Measurements from ENCODE around the gene TCEA2.
"Not testable (repeated sequence)": the region's sequence is repeated elsewhere in the genome, so short reads cannot be mapped to it uniquely, and the experiment has no call there.

The TCEA2 gene

DNA sequence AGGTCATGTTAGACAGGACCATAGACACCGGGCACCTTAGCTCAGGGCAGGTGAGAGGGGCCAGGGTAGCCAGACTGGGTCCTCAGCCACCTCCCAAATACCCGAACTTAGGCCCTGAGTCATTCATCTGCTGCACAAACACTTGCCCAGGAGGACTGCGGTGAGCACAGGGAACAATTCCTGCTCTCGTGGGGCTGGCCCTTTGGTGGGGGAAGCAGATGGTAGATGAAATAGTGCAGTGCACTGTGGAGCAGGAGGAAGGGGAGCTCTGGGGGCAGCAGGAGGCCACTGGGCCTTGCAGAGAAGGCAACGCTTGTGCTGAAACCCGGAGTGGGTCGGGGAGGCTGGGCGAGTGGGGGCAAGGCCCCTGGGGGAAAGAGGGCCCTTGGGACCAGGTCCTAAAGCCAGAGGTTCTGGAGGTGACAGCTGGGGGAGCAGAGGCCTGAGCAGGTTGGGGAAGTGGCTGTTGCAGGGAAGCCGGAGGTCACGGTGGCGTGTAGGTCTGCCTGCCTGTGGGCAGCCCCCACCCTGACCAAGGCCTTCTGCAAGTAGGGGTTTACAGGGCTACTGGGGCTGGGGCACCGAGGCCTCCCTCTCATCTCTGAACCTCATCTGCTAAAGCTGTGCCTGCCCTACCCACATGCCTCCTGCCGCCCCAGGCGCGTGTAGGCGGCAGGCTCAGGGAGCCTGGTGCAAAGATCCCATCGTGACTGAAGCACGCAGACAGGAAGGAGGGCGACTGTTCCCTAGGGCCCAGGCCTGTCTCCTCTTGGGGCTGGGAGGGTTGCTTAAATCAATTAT is 49.0 kb downstream of the TCEA2 start:
- no peak for DNase-seq

DNA sequence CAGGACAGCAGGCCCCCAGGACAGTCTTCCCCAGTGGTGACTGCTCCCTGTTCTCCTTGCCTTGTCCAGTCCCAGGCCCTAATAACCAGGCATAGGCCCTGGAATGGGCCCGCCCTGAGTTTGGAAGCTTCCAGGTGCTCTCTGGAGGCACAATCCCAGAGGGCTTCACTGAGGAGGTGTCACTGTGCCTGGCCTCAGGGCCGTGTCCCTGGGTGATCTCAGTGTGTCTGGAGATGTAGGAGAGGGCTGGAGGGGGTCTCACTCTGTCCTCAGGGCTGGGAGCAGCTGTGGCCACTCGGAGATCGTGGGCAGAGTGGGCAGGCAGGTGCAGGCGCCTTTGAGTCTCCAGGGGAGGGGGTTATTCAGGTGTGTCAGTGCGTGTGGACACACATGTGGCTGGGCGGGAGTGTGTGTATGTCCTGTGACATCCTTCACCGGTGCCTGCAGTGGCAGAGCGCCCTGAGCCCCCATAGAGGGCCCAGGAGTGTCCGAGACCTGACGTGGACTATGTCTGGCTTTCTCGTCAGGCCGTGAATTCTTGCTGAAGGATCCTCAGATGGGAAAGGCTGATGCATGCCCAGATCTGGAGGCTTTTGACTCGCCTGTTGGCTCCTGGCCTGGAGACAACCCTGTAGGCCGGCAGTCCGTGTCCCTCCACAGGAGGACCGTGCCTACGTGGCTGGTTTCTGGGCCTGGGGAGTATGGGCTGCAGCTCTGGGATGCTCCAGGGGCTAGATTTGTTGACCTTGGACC is 49.9 kb downstream of the TCEA2 start:
- DNase-seq = no peak

DNA sequence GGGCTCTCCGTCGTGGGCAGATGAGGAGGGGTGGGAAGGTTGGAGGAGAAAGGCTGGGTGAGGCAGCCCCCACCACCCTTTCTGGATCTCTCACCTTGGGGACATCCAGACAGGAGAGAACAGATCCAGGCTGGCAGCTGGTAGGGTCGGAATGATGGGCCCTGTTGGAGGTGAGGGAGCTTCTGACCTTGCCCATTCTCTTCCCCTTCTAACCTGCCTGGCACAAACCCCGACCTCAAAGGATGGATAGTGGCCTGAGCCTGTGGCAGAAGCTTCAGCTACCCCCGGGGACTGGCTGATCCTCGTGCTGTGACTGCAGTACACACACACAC is 50.4 kb downstream of the TCEA2 start:
- DNase-seq = no peak

GRCh38 chr20:64113796-64114355 is 50.9 kb downstream of the TCEA2 start:
- no peak for DNase-seq

DNA sequence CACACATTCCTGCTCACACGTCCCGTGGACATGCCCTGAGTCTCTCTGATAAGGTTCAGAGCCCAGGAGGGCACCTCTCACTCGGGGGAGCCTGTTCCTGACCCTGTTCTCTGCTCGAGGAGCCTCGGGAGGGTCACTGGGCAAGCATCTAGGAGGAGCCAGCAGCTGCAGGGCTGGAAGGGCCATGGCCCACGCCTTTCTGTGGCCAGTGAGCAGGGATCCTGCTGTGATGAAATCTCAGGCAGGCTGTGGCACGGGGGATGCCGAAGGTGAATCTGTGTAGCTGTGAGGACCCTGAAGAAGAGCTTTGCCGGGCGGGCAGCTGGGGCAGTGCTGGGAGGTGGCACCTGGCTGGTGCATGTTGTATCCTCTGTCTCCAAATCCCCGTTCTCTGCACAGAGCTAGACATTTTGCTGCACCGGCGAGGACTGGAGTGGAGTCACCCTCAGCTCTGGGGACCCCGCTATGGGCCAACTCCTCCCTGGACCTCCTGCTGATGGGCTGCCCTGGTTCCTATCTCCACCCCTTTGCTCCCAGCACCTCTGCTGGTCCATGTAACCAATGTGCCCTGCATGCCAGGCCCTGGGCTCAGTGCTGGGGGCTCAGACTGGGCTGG is 51.5 kb downstream of the TCEA2 start:
- DNase-seq = no peak

GRCh38 chr20:64115171-64115911 is 52.3 kb downstream of the TCEA2 start:
- DNase-seq = no peak

DNA sequence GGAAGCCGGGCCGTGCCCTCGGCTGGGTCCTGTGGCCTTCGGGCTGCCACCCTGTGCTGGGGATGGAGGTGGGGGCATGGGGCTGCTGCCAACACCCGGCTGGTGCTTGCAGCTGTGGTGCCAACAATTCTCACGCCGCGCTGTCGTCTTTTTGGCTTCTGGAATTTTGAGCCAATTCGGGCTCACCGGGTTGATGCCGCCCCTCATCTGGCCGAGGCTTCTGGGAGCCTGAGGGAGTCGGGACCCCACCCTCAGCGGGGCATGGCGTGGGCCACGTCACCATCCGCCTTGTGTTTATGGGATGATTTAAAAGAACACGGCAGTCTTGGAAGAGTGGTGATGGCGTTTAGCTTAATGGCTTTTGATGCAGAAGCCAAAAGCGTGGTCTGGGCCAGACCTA is 53.0 kb downstream of the TCEA2 start:
- DNase-seq = no peak

GRCh38 chr20:64116541-64117431 is 53.8 kb downstream of the TCEA2 start:
- DNase-seq = no peak

DNA sequence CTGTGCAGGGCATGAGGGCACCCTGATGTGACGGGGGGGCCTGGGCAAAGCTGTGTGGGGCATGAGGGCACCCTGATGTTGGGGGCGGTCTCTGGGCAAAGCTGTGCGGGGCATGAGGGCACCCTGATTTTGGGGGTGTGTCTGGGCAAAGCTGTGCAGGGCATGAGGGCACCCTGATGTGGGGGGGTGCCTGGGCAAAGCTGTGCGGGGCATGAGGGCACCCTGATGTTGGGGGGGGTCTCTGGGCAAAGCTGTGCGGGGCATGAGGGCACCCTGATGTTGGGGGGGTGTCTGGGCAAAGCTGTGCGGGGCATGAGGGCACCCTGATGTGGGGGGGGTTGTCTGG is 54.4 kb downstream of the TCEA2 start:
- not testable (repeated sequence) for DNase-seq

GRCh38 chr20:64119301-64119680 is 56.3 kb downstream of the TCEA2 start:
- no peak for DNase-seq

DNA sequence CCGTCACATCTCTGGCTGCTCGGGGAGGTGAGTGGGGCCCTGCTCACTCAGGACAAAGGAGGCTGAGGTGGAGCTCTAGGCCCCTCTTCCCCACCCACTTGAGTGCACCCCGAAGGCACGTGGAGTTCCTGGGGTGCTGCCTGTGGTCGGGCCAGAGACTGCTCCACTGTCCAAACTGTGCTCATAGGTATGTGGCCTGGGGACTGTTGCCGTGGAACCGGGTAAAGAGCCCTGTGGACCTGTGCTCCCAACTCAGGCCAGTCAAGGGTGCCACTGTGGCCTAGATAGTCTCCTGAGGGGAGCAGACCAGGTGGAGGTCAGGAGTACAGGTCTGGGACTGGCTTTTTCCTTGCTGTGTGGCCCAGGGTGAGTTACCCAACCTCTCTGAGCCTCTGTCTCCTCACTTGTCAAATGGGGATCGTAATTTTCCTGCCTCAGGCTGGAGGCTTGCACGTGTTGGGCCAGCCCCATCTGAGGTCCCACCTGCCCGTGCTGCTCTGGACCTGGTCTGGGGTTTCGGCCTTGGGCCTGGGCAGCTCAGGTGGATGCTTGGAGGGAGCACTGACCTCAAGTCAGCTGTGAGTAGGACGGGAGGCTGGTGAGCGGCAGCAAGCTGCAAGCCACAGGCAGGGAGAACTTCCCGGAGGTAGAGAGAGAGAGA is 56.8 kb downstream of the TCEA2 start:
- DNase-seq = no peak

GRCh38 chr20:64121586-64121985 is 58.6 kb downstream of the TCEA2 start:
- DNase-seq = no peak
